HCT116 (cell line): ENCODE results near the gene CENPS. TPM values are rescaled to one million over a fixed set of nuclear protein-coding genes. Genes with fewer than 3 reads are reported as not detected.

ENCODE experiments used
- ATAC-seq: fragments of 200-7000 bp; cut with Tn5 transposase; 2 replicates; pipeline ENCODE4 v1.9.1; 2020; ENCODE audit warnings: mild to moderate bottlenecking, moderate library complexity
- BruUV-seq: library from RNA; stranded (reverse); fragments of 400-500 nt; replicated peaks from 2 replicates; lab custom pipeline; 2021; lab: Mats Ljungman, UMichigan
- CTCF ChIA-PET: fragments of 300-600 bp; sonication (Branson Sonifier 250); formaldehyde crosslinking; loops from one replicate; lab custom pipeline; 2021; ENCODE audit warnings: antibody characterized with exemption; lab: Charles Lee
- POLR2A ChIA-PET: fragments of 300-600, 350-600 bp; sonication (Branson Sonifier 250); formaldehyde crosslinking; loops from one replicate; lab custom pipeline; 2021; ENCODE audit warnings: antibody characterized with exemption; lab: Charles Lee
- RAD21 ChIA-PET, 2 experiments: fragments of 300-600 bp; sonication (Branson Sonifier 250); formaldehyde crosslinking; loops; one replicate each; lab custom pipeline; 2023; ENCODE audit warnings: low total read pairs in 2 of 2; ENCODE audit not compliant: uncharacterized antibody in 2 of 2, unreplicated experiment in 2 of 2, low non-redundant PET in 1 of 2; lab: Charles Lee
- DNase-seq: peaks from one replicate; pipeline ENCODE4 v3.0.0-alpha.2; 2010; ENCODE audit warnings: low read depth, low spot score
- H2AFZ ChIP-seq: fragments of 200-600 bp; shearing (Covaris generic), sonication (generic); 2 replicates; pipeline ENCODE4 v1.6.1; 2017; ENCODE audit warnings: low read depth, mixed run types, mixed read lengths, antibody characterized with exemption, low read length; ENCODE audit not compliant: poor library complexity, severe bottlenecking
- H3K27ac ChIP-seq: 2 replicates; pipeline ENCODE4 v1.5.1; 2012; ENCODE audit warnings: low read depth, low read length
- H3K27me3 ChIP-seq: fragments of 200-600 bp; sonication (generic); 2 replicates; pipeline ENCODE4 v1.6.1; 2016; ENCODE audit warnings: mixed run types, low read length, mixed read lengths; ENCODE audit not compliant: insufficient read depth
- H3K36me3 ChIP-seq, 2 experiments: fragments of 200-500 bp in 1 of 2; fragments of 200-600 bp in 1 of 2; sonication (Bioruptor generic) in 1 of 2; sonication (generic) in 1 of 2; 2 replicates each; pipeline versions ENCODE4 v1.5.1 to v1.6.1; 2014 to 2016; ENCODE audit warnings: low read length in 2 of 2, inconsistent platforms in 1 of 2, mixed read lengths in 1 of 2, mixed run types in 1 of 2; ENCODE audit not compliant: insufficient read depth in 2 of 2, control insufficient read depth in 1 of 2
- H3K4me1 ChIP-seq, 2 experiments: fragments of 200-600 bp in 1 of 2; sonication (generic) in 1 of 2; 2 replicates each; pipeline versions ENCODE4 v1.5.1 to v1.6.1; 2012 to 2017; ENCODE audit warnings: low read length in 2 of 2, inconsistent platforms in 1 of 2, mild to moderate bottlenecking in 1 of 2, mixed read lengths in 1 of 2, mixed run types in 1 of 2, moderate library complexity in 1 of 2; ENCODE audit not compliant: insufficient read depth in 2 of 2, control insufficient read depth in 1 of 2
- H3K4me2 ChIP-seq: fragments of 200-600 bp; sonication (generic); 2 replicates; pipeline ENCODE4 v1.6.1; 2017; ENCODE audit warnings: mixed run types, low read length, mixed read lengths
- H3K4me3 ChIP-seq, 2 experiments: fragments of 200-600 bp in 1 of 2; sonication (generic) in 1 of 2; replicated peaks in 1 of 2; 2 replicates each; pipeline ENCODE4 v1.5.1; 2011 to 2016; ENCODE audit warnings: low read length in 2 of 2, control low read depth in 1 of 2, low read depth in 1 of 2, mild to moderate bottlenecking in 1 of 2, mixed read lengths in 1 of 2, mixed run types in 1 of 2
- H3K79me2 ChIP-seq: fragments of 200-600 bp; sonication (generic); 2 replicates; pipeline ENCODE4 v1.6.1; 2017; ENCODE audit warnings: mild to moderate bottlenecking, mixed run types, low read length, moderate library complexity, mixed read lengths; ENCODE audit not compliant: insufficient read depth
- H3K9ac ChIP-seq: fragments of 200-600 bp; sonication (generic); 2 replicates; pipeline ENCODE4 v1.6.1; 2016; ENCODE audit warnings: low read length, mixed read lengths
- H3K9me2 ChIP-seq: fragments of 200-600 bp; sonication (generic), shearing (Covaris generic); 2 replicates; pipeline ENCODE4 v1.6.1; 2017; ENCODE audit warnings: mixed run types, mild to moderate bottlenecking, moderate library complexity; ENCODE audit not compliant: insufficient read depth
- H3K9me3 ChIP-seq, 2 experiments: fragments of 200-500 bp in 1 of 2; fragments of 200-600 bp in 1 of 2; sonication (Bioruptor generic) in 1 of 2; sonication (generic) in 1 of 2; 2 replicates each; pipeline ENCODE4 v1.6.1; 2014 to 2017; ENCODE audit warnings: low read length in 2 of 2, mixed read lengths in 2 of 2, inconsistent platforms in 1 of 2, low read depth in 1 of 2, mild to moderate bottlenecking in 1 of 2, mixed run types in 1 of 2, moderate library complexity in 1 of 2; ENCODE audit not compliant: control insufficient read depth in 1 of 2, insufficient read depth in 1 of 2
- H4K20me1 ChIP-seq: fragments of 200-600 bp; sonication (generic), shearing (Covaris generic); 2 replicates; pipeline ENCODE4 v1.6.1; 2017; ENCODE audit warnings: mixed run types, mild to moderate bottlenecking, moderate library complexity; ENCODE audit not compliant: insufficient read depth
- ATF3 ChIP-seq: IDR thresholded peaks from 2 replicates; pipeline ENCODE4 v1.6.1; 2012
- CTCF ChIP-seq, 3 experiments: fragments of 200-600 bp in 1 of 3; sonication (generic) in 1 of 3; IDR thresholded peaks in 2 of 3; conservative IDR thresholded peaks in 1 of 3; 2 replicates each; pipeline ENCODE4 v1.5.1; 2012 to 2017; ENCODE audit warnings: low read depth in 2 of 3, low read length in 2 of 3, antibody characterized with exemption in 1 of 3, borderline replicate concordance in 1 of 3, control low read depth in 1 of 3, mild to moderate bottlenecking in 1 of 3, mixed read lengths in 1 of 3, mixed run types in 1 of 3, moderate library complexity in 1 of 3; ENCODE audit not compliant: insufficient read depth in 1 of 3
- EGR1 ChIP-seq: IDR thresholded peaks from 2 replicates; pipeline ENCODE4 v1.6.1; 2012; ENCODE audit warnings: low read depth
- ELF1 ChIP-seq: IDR thresholded peaks from 2 replicates; pipeline ENCODE4 v1.6.1; 2012; ENCODE audit warnings: low read depth, borderline replicate concordance
- MAX ChIP-seq: IDR thresholded peaks from 2 replicates; pipeline ENCODE4 v1.6.1; 2012
- SRF ChIP-seq: IDR thresholded peaks from 2 replicates; pipeline ENCODE4 v1.6.1; 2012; ENCODE audit warnings: low read depth
- YY1 ChIP-seq: IDR thresholded peaks from 2 replicates; pipeline ENCODE4 v1.6.1; 2011; ENCODE audit warnings: low read length, low read depth, moderate library complexity, mild to moderate bottlenecking; ENCODE audit not compliant: insufficient replicate concordance; ENCODE audit errors: extremely low read depth
- ZBTB33 ChIP-seq: IDR thresholded peaks from 2 replicates; pipeline ENCODE4 v1.6.1; 2011; ENCODE audit warnings: mild to moderate bottlenecking, low read length, moderate library complexity; ENCODE audit not compliant: insufficient replicate concordance; ENCODE audit errors: extremely low read depth
- ZFX ChIP-seq: fragments of 450-650 bp; IDR thresholded peaks from 2 replicates; pipeline ENCODE4 v1.6.1; 2017
- intact Hi-C: fragments of 100-400 bp; cut with micrococcal nuclease; formaldehyde crosslinking; loops from 2 replicates; pipeline ENCODE4 v1.10.0; 2022
- total RNA-seq: library from RNA; stranded (reverse); gene quantifications from one replicate; pipeline ENCODE4 v1.2.1, GENCODE V29; 2021; ENCODE audit not compliant: unreplicated experiment

The CENPS gene
- total RNA-seq, 1 experiment from 2014 or later: 21.9 TPM

- intact Hi-C loops: no loop called here
- peaks cover 27% of the 10 kb centered on the region for H3K79me2 ChIP-seq
- H3K36me3 ChIP-seq: peaks cover 16 to 17% of the 10 kb centered on the region in 2 experiments; a peak in 2 of 4 replicates
- H3K27ac ChIP-seq: peak overlapping the region; percentile 94
- H3K27me3 ChIP-seq: no peaks in the 10 kb centered on the region
- TF ChIP-seq MAX (peak; percentile 11; the same call in 1 of the 2 replicates), ELF1 (no peak), ZBTB33 (no peak), EGR1 (peak; percentile 69), ZFX (peak; percentile 60; the same call in 1 of the 2 replicates)
- TF ChIP-seq, all 23 proteins: peak for 3
- ChIA-PET CTCF (interaction anchor here (1.0 to 1.2 kb wide), 2 partner anchors 12 to 31 kb away, joined by 3 to 8 read pairs; partner anchors contain the start of gene CENPS), POLR2A (interaction anchor here (2.1 kb wide), 1 partner anchor 12 kb away, joined by 11 read pairs; no protein-coding TSS in a partner anchor), RAD21 (no interaction called here)
- no peak for ATAC-seq
- peak overlapping the region; percentile 53 to 82 for H3K4me3 ChIP-seq
- BruUV-seq: TSS peak; percentile 74
- no peaks in the 10 kb centered on the region for H4K20me1 ChIP-seq
- H2AFZ ChIP-seq: no peak overlapping the region
- peaks cover 6 to 23% of the 10 kb centered on the region in 2 experiments; a peak in 3 of 4 replicates for H3K4me1 ChIP-seq
- H3K4me2 ChIP-seq: peak overlapping the region; percentile 96
- H3K9me2 ChIP-seq: no peaks in the 10 kb centered on the region
- no peaks in the 10 kb centered on the region for H3K9me3 ChIP-seq
- no peak for DNase-seq
- peak overlapping the region; percentile 81 for H3K9ac ChIP-seq
Observed at GRCh38 chr1:10399444-10399941, 30.7 kb upstream of the CENPS start.

- DNase-seq (no peak), ATAC-seq (no peak)
- no peaks in the 10 kb centered on the region for H3K9me3 ChIP-seq
- peak overlapping the region; percentile 96 for H3K4me2 ChIP-seq
- H4K20me1 ChIP-seq: no peaks in the 10 kb centered on the region
- peaks cover 16 to 21% of the 10 kb centered on the region in 2 experiments; a peak in 2 of 4 replicates for H3K36me3 ChIP-seq
- no peaks in the 10 kb centered on the region for H3K9me2 ChIP-seq
- H3K79me2 ChIP-seq: peaks cover 27% of the 10 kb centered on the region
- peak overlapping the region; percentile 94; the same call in 1 of the 2 replicates for H3K27ac ChIP-seq
- ChIA-PET RAD21 (no interaction called here), POLR2A (no interaction called here), CTCF (no interaction called here)
- no TSS peak for BruUV-seq
- peak overlapping the region; percentile 81 for H3K9ac ChIP-seq
- H3K27me3 ChIP-seq: no peaks in the 10 kb centered on the region
- intact Hi-C loops: no loop called here
- no peak for TF ChIP-seq ATF3
- TF ChIP-seq YY1: no peak
- TF ChIP-seq SRF: no peak
- TF ChIP-seq CTCF (IDR thresholded peaks at IDR 0.05 in 2 of 3, conservative IDR thresholded peaks at IDR 0.05 in 1 of 3; ENCODE audit: borderline replicate concordance in 1 of 3, insufficient read depth in 1 of 3, low read depth in 2 of 3, low read length in 2 of 3): no peak
- H2AFZ ChIP-seq: no peak overlapping the region
- H3K4me3 ChIP-seq: peak overlapping the region; percentile 53 to 82
- peaks cover 6 to 23% of the 10 kb centered on the region in 2 experiments; a peak in 3 of 4 replicates for H3K4me1 ChIP-seq
Observed at GRCh38 chr1:10400013-10400412, 30.2 kb upstream of the CENPS start.
